ENCODE results near the gene PKD2L1.

The PKD2L1 gene

GRCh38 chr10:100356067-100357017 is 26.3 kb upstream of the PKD2L1 start:
- DNase-seq (ENCODE audit: low read depth): no peak

- no peak for DNase-seq (ENCODE audit: low read depth)
Observed at GRCh38 chr10:100355086-100355485, 25.1 kb upstream of the PKD2L1 start.

- DNase-seq (ENCODE audit: low read depth): no peak
Observed at GRCh38 chr10:100353770-100354485, 23.9 kb upstream of the PKD2L1 start.

- no peak for DNase-seq (ENCODE audit: low read depth)
Observed at GRCh38 chr10:100350914-100351485, 21.0 kb upstream of the PKD2L1 start.

GRCh38 chr10:100349672-100350071 is 19.6 kb upstream of the PKD2L1 start:
- DNase-seq (ENCODE audit: low read depth): no peak

GRCh38 chr10:100349087-100349486 is 19.1 kb upstream of the PKD2L1 start:
- no peak for DNase-seq (ENCODE audit: low read depth)

- no peak for DNase-seq (ENCODE audit: low read depth)
Observed at GRCh38 chr10:100348389-100348927, 18.4 kb upstream of the PKD2L1 start.

- DNase-seq (ENCODE audit: low read depth): no peak
Observed at GRCh38 chr10:100347568-100348195, 17.7 kb upstream of the PKD2L1 start.

GRCh38 chr10:100346765-100347567 is 16.9 kb upstream of the PKD2L1 start, which contains the start of gene SCD:
SCD (plus strand) TSS chr10:100347233; CDS start chr10:100347505, 272 bp downstream.
- peak; percentile 72 for DNase-seq (ENCODE audit: low read depth)

- DNase-seq (ENCODE audit: low read depth): peak; percentile 48
Observed at GRCh38 chr10:100346351-100346764, 16.3 kb upstream of the PKD2L1 start.

- DNase-seq (ENCODE audit: low read depth): no peak
Observed at GRCh38 chr10:100345570-100346330, 15.7 kb upstream of the PKD2L1 start.

GRCh38 chr10:100344241-100344788 is 14.3 kb upstream of the PKD2L1 start:
- DNase-seq (ENCODE audit: low read depth): no peak

GRCh38 chr10:100342627-100342972 is 12.6 kb upstream of the PKD2L1 start:
- no peak for DNase-seq (ENCODE audit: low read depth)

GRCh38 chr10:100341953-100342626 is 12.1 kb upstream of the PKD2L1 start:
- DNase-seq (ENCODE audit: low read depth): peak; percentile 12

GRCh38 chr10:100340948-100341847 is 11.2 kb upstream of the PKD2L1 start:
- DNase-seq (ENCODE audit: low read depth): no peak

- DNase-seq (ENCODE audit: low read depth): no peak
Observed at GRCh38 chr10:100339236-100339635, 9.2 kb upstream of the PKD2L1 start.

GRCh38 chr10:100338434-100339036 is 8.5 kb upstream of the PKD2L1 start:
- DNase-seq (ENCODE audit: low read depth): peak; percentile 69

GRCh38 chr10:100334762-100335161 is 4.7 kb upstream of the PKD2L1 start:
- no peak for DNase-seq (ENCODE audit: low read depth)
